ENCODE measurements around the gene PRKAG2. TPM values are rescaled to one million over a fixed set of nuclear protein-coding genes. Genes with fewer than 3 reads are reported as not detected.

PRKAG2 gene
- total and polyA plus RNA-seq, 2 of the 8 experiments (the other 6 are each of a cell fraction or from before 2014, with no cell fraction given) = 7.5 to 18.1 TPM

DNA sequence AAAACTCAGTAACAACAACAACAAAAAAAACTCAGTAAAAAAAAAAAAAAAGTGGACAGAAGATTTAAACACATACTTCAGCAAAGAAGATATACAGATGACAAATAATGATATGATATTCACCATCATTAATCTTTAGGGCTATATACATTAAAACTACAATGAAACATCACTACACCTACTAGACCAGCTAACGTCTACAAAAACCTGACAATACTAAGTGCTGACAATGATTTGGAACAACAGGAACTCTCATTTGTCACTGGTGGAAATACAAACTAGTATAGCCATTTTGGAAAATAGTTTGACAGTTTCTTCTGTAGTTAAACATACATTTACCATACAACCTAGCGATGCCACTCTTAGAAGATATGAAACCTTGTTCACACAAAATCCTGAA lies 185.5 kb downstream of the PRKAG2 start:
- Histone ChIP-seq H3K36me3 (ENCODE audit: control insufficient read depth in 2 of 4, insufficient read depth in 4 of 4, low read length in 3 of 4) (no peaks in the 10 kb centered on the region), H3K27ac (ENCODE audit: low read depth, low read length) (no peak overlapping the region), H3K14ac (ENCODE audit: insufficient read length) (no peak overlapping the region), H3K79me1 (ENCODE audit: low read depth, low read length) (no peaks in the 10 kb centered on the region), H3K4me3 (ENCODE audit: extremely low read depth in 1 of 4, insufficient read depth in 2 of 4, low read depth in 3 of 4, low read length in 4 of 4) (no peak overlapping the region), H2BK120ac (replicated peaks; ENCODE audit: low read depth, low read length) (no peak overlapping the region), H3K4me1 (replicated peaks in 1 of 4; ENCODE audit: control insufficient read depth in 3 of 4, insufficient read depth in 4 of 4, low read length in 3 of 4) (peaks cover 0 to 27% (median 13%) of the 10 kb centered on the region in 4 experiments; a peak in 6 of 7 replicates), H2BK12ac (ENCODE audit: low read depth, low read length) (no peak overlapping the region), H3K9me3 (ENCODE audit: insufficient read depth in 2 of 2, low read depth in 1 of 2, low read length in 1 of 2) (no peaks in the 10 kb centered on the region), H3K4ac (replicated peaks; ENCODE audit: insufficient read length, low read depth, low read length) (no peak overlapping the region), H3K23ac (ENCODE audit: insufficient read length) (no peak overlapping the region), H3K9ac (replicated peaks in 1 of 4; ENCODE audit: extremely low read depth in 1 of 4, low read depth in 3 of 4, low read length in 3 of 4) (no peak overlapping the region), H4K8ac (ENCODE audit: extremely low read depth, insufficient read depth, low read length) (no peak overlapping the region), H3K27me3 (replicated peaks in 1 of 4; ENCODE audit: control insufficient read depth in 3 of 4, extremely low read depth in 1 of 4, insufficient read depth in 3 of 4, low read length in 3 of 4) (peaks cover 0 to 3% (median 0%) of the 10 kb centered on the region in 4 experiments; a peak in 1 of 7 replicates), H3K79me2 (ENCODE audit: control insufficient read depth in 1 of 2, insufficient read depth in 2 of 2, low read length in 2 of 2) (no peaks in the 10 kb centered on the region), H2BK20ac (ENCODE audit: low read length) (no peak overlapping the region), H2BK5ac (ENCODE audit: low read depth, low read length) (no peak overlapping the region), H4K91ac (replicated peaks; ENCODE audit: insufficient read length, low read length) (no peak overlapping the region), H4K20me1 (replicated peaks in 1 of 2; ENCODE audit: control insufficient read depth in 1 of 2, insufficient read depth in 2 of 2, low read length in 2 of 2) (no peaks in the 10 kb centered on the region), H3K56ac (replicated peaks; ENCODE audit: insufficient read length, low read depth, low read length) (no peak overlapping the region), H3K23me2 (ENCODE audit: low read depth, low read length) (no peaks in the 10 kb centered on the region), H3K18ac (ENCODE audit: extremely low read depth, low read length) (no peak overlapping the region), H2BK15ac (ENCODE audit: low read length) (no peak overlapping the region), H2AK5ac (ENCODE audit: low read depth, low read length) (no peak overlapping the region), H2AFZ (ENCODE audit: low read length) (no peak overlapping the region), H3K4me2 (ENCODE audit: insufficient read depth in 1 of 2, low read depth in 2 of 2, low read length in 2 of 2) (no peak overlapping the region), H4K5ac (ENCODE audit: insufficient read length, low read depth, low read length) (no peak overlapping the region)
- CTCF ChIA-PET (ENCODE audit: partially characterized antibody) = interaction anchor here (0.6 to 1.4 kb wide), 2 partner anchors 14 to 30 kb away, joined by 3 to 4 read pairs; no protein-coding TSS in a partner anchor
- POLR2A ChIA-PET (ENCODE audit: partially characterized antibody) = no interaction called here
- TF ChIP-seq RAD21 (IDR thresholded peaks at IDR 0.05 in 1 of 2, conservative IDR thresholded peaks at IDR 0.05 in 1 of 2; ENCODE audit: low read depth in 2 of 2, low read length in 2 of 2) = no peak
- TF ChIP-seq BRCA1 (IDR thresholded peaks at IDR 0.05; ENCODE audit: low read depth, low read length) = no peak
- TF ChIP-seq POLR2AphosphoS5 (IDR thresholded peaks at IDR 0.05; ENCODE audit: low read depth, low read length) = no peak
- TF ChIP-seq NRF1 (IDR thresholded peaks at IDR 0.05; ENCODE audit: low read depth, low read length) = no peak
- TF ChIP-seq CBX5 (IDR thresholded peaks at IDR 0.05; ENCODE audit: low read depth, low read length) = no peak
- TF ChIP-seq GTF2F1 (IDR thresholded peaks at IDR 0.05; ENCODE audit: borderline replicate concordance, low read depth, low read length) = no peak
- TF ChIP-seq TAF7 (optimal IDR thresholded peaks at IDR 0.05; ENCODE audit: borderline replicate concordance, low read depth, low read length) = no peak
- no peak for TF ChIP-seq POLR2A (IDR thresholded peaks at IDR 0.05; ENCODE audit: control extremely low read depth in 1 of 2, low read depth in 2 of 2, low read length in 2 of 2)
- TF ChIP-seq SRF (IDR thresholded peaks at IDR 0.05; ENCODE audit: low read depth, low read length) = no peak
- TF ChIP-seq KDM5A (IDR thresholded peaks at IDR 0.05; ENCODE audit: low read length) = no peak
- DNase-seq (ENCODE audit: low read depth in 1 of 2, low spot score in 2 of 2) = no peak
- no peak for FAIRE-seq
- 50% methylated on average over 2 of the region's 2 CpGs; no CpG with 5 or more reads in 1 of the 2 experiments for WGBS, 2 experiments (ENCODE audit: extremely low coverage in 1 of 2, insufficient coverage in 1 of 2, insufficient read length in 1 of 2, insufficient replicate concordance in 2 of 2, low coverage in 1 of 2, low lambda C conversion rate in 2 of 2, missing lambda C conversion rate in 1 of 2)

All from H1 (cell line).